Spleen (tissue), 7 donors: Measurements from ENCODE around the gene CDH18.

Source experiments
- POLR2A ChIP-seq, 3 donors: fragments of 450-650 bp; IDR thresholded peaks; one replicate each; pipeline ENCODE4 v1.5.1; 2017; ENCODE audit warnings: antibody characterized with exemption in 3 of 3, mild to moderate bottlenecking in 1 of 3
- TF ChIP-seq, protein P1 (sequence below), 11 experiments: fragments of 200-600 bp in 7 of 11; fragments of 450-650 bp in 4 of 11; sonication (generic) in 4 of 11; IDR thresholded peaks in 8 of 11; conservative IDR thresholded peaks in 3 of 11; 1 replicate in 7 of 11; 2 replicates in 4 of 11; pipeline versions ENCODE4 v1.4.0 to v1.8.0; 2016 to 2021; ENCODE audit warnings: antibody characterized with exemption in 11 of 11, inconsistent platforms in 4 of 11, mild to moderate bottlenecking in 1 of 11
- donor health status: DM: no; HTN: no; CAD: no; lungs with moderate emphysema.
- donor health status: DM: no; HTN: no; CAD: no.
- donor health status: DM: no; HTN: no; CAD: no.

DNA sequence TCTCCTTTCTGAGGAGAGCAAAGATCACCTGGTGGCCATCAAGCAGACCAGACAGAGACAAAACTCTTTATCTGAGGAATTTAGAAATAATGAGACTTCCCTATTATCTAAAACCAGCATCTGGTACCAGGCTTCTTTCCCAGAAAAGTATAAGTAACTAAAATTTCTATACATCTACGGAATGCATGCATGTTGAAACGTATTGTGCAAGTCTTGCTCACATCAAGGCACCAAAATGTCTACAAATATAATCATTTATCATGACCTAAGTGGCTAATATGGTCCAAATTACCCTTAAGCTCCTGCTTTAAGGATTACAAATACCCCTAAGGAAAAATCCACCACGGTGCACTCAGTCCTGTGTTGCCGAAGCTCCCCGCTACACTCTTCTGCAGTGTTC is 286.3 kb downstream of the CDH18 start:
- TF ChIP-seq, protein P1, sequence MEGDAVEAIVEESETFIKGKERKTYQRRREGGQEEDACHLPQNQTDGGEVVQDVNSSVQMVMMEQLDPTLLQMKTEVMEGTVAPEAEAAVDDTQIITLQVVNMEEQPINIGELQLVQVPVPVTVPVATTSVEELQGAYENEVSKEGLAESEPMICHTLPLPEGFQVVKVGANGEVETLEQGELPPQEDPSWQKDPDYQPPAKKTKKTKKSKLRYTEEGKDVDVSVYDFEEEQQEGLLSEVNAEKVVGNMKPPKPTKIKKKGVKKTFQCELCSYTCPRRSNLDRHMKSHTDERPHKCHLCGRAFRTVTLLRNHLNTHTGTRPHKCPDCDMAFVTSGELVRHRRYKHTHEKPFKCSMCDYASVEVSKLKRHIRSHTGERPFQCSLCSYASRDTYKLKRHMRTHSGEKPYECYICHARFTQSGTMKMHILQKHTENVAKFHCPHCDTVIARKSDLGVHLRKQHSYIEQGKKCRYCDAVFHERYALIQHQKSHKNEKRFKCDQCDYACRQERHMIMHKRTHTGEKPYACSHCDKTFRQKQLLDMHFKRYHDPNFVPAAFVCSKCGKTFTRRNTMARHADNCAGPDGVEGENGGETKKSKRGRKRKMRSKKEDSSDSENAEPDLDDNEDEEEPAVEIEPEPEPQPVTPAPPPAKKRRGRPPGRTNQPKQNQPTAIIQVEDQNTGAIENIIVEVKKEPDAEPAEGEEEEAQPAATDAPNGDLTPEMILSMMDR (IDR thresholded peaks at IDR 0.05 in 8 of 11, conservative IDR thresholded peaks at IDR 0.05 in 3 of 11), result no peak
- TF ChIP-seq POLR2A (IDR thresholded peaks at IDR 0.05), result no peak
